GM18498 (cell line): Measurements from ENCODE around the gene DNAJC11.
"Not testable (repeated sequence)": the region's sequence is repeated elsewhere in the genome, so short reads cannot be mapped to it uniquely, and the experiment has no call there.

ENCODE experiments used
- ATAC-seq: cut with Tn5 transposase; IDR thresholded peaks from one replicate; pipeline ENCODE4 v1.9.1; 2021; ENCODE audit warnings: mild to moderate bottlenecking, moderate library complexity; ENCODE audit not compliant: unreplicated experiment

The DNAJC11 gene

GRCh38 chr1:6653436-6654290 lies 48.0 kb downstream of the DNAJC11 start:
- no peak for ATAC-seq

DNA sequence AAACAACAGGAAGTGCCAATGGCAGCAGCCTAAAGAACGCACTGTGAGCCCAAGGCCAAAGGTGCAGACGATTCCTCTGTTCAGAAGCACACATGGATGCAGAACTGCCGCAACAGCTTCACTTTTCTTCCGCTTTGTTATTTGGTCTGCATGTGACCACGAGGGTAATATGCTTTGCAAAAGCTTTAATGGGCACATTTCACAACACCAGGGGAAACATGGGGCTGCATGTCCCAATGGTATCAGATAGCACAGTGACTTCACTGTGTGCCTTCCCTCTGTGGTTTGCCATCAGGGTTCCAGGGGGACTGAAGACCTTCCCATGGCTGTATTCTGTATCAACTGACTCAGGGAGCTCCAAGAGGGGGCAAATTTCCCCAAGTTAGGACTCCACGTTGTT lies 48.6 kb downstream of the DNAJC11 start:
- no peak for ATAC-seq

DNA sequence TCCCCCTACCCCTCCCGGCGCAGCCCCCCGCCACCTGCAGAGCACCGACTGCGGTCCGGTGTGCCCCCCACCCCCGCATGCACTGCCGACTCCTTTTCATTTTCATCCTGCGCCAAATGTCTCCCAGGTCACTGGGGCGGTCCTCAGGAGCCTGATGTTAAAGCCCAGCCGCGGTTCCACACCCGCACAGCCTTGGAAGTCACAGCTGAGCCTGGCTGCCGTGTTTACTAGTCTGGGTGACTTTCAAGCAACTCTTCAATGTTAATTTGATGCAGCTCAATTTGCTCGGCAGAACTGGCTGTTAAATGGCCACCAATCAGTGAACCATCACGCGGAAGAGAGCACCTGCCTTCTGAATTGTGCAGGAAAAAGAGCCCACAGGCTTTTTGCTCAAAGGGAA lies 49.7 kb downstream of the DNAJC11 start:
- no peak for ATAC-seq

DNA sequence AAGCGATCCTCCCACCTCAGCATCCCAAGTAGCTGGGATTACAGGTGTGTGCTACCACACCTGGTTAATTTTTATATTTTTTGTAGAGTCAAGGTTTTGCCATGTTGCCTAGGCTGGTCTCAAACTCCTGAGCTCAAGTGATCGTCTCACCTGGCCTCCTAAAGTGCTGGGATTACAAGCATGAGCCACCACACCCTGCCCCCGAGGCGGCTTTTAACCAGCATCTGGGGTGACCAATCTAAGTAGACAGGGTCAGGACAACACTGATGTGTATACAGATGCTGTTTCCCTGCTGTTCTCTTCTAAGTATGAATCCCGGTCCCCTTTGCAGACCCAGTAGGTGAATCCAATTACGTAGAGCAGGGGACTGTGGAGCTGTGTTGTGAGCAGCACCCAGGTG lies 53.1 kb downstream of the DNAJC11 start:
- no peak for ATAC-seq

GRCh38 chr1:6646499-6647148 lies 55.0 kb downstream of the DNAJC11 start:
- ATAC-seq: no peak

DNA sequence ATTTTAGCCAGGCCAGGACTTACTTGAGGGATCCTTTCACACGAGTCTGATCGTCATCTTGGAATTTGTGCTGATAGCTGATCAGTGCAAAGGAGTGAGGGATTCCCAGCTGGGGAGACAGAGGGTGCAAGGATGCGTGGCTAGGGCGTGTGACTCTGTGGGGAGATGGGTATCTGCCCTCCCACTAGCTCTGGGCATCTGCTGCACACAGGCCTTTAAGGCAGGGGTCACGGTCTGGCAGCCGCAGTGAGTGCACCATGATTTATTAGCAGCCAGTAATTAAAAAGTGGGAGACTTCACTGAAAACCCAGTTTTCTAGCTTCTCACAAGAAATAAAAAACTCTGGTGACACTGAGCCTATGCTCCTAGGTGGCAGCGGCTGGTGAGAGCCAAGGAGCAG lies 56.6 kb downstream of the DNAJC11 start:
- ATAC-seq: no peak

DNA sequence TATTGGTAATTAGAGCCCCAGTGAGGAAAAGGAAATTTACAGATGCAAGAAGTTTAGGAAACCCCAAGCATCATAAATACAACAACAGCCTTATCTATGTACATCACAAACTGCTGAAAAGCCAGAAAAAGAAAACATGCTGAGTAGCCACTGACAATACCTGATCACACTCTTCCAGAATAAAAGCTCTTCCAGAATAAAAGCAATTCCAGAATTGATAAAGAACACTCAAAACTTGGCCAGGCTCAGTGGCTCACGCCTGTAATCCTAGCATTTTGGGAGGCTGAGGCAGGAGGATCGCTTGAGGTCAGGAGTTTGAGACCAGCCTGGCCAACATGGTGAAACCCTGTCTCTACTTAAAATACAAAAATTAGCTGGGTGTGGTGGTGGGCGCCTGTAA lies 60.7 kb downstream of the DNAJC11 start:
- ATAC-seq: not testable (repeated sequence)

DNA sequence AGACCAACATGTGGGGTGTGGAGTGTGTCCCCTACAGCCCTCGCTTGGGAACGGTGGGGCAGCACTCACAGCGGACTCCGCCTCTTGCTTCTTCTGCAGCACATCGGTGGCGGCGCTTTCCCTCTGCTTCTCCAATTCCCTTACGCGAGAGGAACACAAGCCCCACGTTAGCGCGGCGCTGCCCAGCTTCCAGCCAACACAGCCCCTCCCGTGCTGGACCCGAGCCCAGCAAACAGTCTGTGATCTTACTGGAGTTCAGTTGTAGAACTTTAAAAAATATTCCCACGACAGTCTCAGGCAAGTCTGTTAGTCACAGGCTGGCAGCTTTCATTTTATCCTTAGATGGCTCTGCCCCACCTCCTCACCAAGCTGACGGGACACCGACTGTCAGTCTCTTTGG lies 63.4 kb downstream of the DNAJC11 start:
- no peak for ATAC-seq

- ATAC-seq: no peak
These were observed 63.8 kb downstream of the DNAJC11 start for GRCh38 chr1:6637770-6638169.

DNA sequence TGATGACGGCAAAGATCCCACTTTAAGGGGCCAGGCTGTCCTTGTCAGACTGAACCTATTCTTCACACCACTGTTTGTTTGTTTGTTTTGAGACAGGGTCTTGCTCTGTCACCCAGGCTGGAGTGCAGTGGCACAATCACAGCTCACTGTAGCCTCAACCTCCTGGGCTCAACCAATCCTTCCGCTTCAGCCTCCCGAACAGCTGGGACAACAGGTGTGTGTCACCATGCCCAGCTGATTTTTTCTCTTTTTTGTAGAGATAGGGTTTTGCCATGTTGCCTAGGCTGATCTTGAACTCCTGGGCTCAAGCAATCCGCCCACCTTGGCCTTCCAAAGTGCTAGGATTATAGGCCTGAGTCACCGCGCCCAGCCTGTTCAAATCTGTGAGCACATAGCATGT lies 64.8 kb downstream of the DNAJC11 start:
- ATAC-seq: not testable (repeated sequence)

DNA sequence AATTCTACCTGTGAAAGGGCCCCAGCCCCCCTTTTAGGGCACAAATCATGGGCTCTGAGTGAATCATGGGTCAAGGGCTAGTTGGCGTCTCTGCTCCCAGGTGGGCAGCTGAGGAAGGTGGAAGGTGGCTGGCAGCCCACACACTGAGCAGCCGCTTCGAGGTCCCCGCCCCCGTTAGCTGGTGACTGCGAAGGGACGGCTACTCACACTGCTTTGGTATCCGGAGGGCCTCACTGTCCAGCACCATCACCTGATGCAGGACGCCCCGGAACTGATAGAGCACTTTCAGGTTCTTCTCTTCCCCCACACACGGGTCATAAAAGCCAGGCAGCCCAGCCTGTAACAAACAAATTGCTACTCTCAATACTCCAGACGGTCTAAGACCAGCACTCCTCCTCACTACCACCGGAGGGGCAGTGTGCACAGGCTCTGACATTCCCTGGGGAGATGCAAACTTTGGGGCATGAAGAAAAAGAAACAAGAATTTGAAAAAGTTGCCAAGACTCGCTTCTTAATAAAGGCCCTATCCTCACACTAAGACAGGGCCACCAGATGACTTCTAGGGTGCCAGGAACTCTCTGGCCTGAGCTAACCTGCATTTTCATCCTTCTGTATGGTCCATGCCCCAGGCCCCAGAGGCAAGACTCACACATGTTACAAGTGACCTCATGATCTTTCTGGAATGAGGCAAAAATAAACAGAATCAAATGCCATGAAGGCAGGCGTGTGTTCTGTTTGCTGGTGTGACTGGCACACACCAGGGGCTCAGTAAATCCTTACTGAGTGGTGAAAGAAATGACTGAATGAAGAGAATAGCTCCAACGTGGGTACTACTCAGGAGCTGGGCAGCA lies 65.5 kb downstream of the DNAJC11 start:
- ATAC-seq: no peak

- ATAC-seq: no peak
These were observed 66.3 kb downstream of the DNAJC11 start for GRCh38 chr1:6635161-6635909.

DNA sequence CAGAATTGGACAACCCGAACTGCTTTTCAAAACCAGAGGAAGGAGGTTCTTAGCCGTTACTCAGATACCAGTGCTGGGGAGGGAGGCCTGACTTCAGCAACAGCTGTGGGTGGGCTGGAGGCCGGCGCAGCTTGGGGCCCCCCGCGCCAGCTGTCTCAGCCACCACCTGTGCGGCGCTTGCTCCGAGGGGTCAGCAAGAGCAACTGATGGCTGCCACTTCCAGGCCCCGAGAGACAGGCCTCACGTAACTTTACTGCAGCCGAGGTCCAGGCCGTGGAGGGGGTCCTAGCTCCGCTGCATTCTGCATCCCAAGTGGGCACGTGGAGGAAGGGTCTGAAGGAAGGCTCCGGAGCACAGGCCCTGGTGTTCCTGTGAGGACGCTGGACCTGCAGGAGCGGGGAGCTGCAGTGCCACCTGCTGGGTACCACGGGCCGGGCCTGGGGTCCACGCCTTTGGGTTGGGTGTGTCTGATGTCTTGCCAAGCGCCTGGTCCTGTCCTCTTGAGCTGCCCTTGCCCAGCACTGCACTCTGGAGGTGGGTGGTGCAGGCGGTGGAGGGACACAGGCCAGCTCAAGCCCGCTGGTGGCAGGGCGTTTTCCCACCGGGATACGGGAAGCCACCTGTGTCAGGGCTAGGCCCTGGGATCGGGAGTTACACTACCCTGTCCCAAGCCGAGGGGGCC lies 67.1 kb downstream of the DNAJC11 start:
- no peak for ATAC-seq

- ATAC-seq: no peak
These were observed 68.8 kb downstream of the DNAJC11 start for GRCh38 chr1:6632588-6633514.

- no peak for ATAC-seq
These were observed 70.6 kb downstream of the DNAJC11 start for GRCh38 chr1:6631058-6631457.

GRCh38 chr1:6630027-6630426 lies 71.6 kb downstream of the DNAJC11 start:
- ATAC-seq: no peak

DNA sequence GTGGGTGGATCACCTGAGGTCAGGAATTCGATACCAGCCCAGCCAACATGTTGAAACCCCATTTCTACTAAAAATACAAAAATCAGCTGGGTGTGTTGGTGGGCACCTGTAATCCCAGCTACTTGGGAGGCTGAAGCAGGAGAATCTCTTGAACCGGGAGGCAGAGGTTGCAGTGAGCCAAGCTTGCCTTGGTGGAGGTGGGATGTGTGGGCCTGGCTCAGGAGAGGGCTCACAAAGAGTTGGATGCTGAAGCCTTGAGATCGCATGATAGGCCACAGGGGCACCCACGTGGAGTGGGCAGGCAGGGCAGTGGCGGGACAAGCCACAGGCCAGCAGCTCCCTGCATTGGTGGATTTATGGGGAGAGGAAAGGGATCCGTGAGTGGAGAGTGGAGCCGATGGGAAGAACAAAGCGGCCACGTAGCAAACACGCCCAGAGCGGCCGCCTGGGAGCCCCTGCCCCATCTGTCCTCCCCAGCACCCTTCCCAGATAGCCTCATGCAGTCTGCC lies 72.6 kb downstream of the DNAJC11 start:
- ATAC-seq: no peak

DNA sequence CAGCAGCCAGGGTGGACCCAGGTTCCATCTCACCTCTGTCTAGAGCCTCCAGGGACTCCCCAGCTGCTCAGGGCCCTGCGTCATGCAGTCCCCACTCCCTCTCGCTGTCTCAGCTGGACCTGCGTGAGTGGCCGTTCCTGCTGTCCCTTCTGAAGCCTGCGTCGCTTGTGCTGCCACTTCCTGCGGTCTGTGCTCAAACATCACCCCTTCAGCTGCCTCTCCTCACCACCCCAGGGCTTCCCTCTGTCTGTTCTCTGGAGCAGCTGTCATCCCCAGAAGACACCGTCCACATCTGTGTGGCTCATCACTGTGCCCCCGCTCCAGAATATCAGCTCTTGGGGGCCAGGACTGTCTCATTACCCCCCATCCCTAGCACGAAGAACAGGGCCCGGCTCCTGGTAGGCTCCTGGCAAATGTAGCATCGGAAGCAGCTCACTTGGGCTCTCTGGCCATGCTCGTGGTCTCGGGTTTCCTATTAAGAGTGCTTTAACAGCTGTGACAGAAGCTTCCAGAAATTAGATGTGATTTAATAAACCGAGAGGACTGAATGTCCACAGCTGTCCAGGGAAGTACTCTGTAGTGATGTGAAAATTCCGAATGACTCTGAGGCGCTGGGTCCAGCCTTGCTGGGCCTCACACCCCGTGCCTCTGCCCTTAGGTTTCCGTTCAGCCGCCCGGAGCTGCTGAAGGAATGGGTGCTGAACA lies 73.6 kb downstream of the DNAJC11 start:
- no peak for ATAC-seq
